OCI-M1 (cell line): ENCODE measurements around the gene LRRC3.
A peak's percentile ranks its signal among the peaks of the same experiment; 100 is the strongest.

Experiments
- DNase-seq: peaks from one replicate; lab custom pipeline; 2025; lab: John Stamatoyannopoulos, UW

The LRRC3 gene

DNA sequence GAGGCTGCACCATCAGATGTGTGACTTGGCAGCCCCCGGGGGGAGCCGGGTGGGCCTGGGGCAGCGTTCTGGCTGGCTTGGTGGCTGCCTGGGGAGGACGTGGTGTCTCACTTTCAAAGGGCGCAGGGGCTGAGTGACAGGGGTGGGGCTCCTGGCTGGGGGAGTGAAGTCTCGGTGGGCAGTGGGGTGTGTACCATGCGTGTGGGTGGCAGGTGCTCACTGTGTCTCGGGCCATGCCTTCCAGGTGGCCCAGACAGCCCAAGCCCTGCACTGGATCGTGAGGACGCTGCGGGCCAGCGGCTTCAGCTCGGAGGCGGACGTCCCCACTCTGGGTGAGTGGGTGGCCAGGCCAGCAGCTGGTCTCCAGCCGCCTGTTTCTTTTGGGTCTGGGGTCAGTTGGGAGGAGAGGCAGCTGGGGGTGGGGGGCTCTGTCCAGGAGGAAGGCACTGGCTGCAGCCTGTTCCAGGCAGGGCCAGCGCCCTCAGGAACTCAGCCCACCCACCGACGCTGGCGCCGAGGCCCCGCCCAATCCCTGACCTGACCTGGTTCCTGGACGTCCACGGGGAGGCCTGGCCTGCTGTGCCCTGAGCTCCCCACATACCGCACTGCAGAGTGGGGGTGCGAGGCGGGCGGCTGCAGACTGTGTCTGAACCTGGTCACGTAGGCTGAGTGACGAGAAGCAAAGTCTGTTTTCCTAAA lies 30.6 kb upstream of the LRRC3 start:
- no peak for DNase-seq

DNA sequence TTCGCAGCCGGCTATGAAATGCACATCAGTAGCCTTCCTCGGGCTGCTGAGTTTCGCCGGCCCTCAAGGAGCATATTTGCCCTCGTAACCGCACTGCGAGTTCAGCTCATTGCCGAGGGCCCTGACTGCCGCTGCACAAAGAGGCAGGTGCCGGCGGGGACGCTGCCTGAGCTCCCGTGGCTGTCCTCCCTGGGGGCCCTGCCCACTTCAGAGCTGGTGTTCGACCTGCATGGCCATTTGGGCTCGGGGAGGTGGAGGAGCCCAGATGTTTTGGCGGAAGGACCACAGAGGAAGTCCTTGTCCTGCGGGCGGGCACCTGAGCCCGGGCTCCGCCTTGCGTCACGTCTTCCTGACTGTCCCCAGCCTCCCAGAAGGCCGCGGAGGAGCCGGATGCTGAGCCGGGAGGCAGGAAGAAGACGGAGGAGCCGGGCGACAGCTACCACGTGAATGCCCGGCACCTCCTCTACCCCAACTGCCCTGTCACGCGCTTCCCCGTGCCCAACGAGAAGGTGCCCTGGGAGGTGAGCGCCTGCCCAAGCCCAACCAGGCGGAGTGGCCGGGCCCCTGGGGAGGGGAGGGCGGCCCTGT lies 29.9 kb upstream of the LRRC3 start:
- no peak for DNase-seq

DNA sequence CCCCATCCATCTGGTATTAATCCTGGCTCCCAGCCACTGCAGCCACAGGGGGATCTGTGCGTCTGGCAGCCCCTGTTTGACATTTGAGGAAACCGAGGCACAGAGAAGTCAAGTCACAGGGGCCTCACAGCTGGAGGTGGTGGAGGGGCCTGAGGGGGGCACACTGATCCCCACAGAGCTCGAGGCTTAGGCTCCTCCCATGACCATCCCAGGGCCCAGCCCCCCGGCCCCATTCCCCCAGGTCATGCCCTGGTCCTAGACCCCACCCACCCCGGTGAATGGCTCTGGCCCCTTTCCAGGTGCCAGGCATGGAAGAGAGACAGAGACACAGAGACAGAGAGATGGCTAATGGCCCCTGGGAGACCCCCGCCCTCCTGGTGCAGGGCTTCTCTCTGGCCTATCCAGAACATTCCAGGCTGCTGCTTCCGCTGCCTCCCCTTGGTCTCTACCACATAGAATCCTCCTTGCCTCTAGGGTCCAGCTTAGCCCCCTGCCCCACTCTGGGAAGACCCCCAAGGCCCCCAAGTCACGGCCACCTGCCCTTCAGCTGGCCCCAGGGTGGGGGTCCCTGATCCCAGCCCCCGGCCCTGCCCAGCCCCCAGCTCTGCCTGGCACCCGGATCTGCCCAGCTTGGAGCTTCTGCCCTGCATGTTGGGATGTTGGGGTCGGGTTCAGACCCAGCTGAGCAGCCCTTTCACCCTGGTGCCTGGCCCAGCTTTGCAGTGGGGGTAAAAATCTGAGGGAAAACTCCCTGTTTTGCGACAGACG lies 29.2 kb upstream of the LRRC3 start:
- DNase-seq: no peak

DNA sequence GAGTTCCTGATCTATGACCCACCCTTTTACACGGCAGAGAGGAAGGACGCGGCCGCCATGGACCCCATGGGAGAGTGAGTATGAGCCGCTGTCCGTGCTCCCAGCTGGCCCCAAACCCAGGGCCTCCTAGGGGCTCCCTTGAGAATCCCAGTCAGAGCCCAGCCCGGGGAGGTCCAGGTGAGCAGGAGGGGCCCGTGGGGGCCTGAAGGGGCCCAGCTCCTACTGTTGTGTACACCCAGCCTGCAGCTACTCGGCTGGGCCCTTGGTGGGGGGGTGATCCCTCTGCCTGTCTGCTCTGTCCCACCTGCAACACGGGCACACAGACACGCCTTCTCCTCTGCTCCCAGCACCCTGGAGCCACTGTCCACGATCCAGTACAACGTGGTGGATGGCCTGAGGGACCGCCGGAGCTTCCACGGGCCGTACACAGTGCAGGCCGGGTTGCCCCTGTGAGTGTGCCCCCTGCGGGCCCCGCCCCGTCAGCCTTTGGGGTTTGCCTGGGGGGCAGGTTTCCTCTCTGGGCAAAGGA lies 28.6 kb upstream of the LRRC3 start:
- DNase-seq: no peak

DNA sequence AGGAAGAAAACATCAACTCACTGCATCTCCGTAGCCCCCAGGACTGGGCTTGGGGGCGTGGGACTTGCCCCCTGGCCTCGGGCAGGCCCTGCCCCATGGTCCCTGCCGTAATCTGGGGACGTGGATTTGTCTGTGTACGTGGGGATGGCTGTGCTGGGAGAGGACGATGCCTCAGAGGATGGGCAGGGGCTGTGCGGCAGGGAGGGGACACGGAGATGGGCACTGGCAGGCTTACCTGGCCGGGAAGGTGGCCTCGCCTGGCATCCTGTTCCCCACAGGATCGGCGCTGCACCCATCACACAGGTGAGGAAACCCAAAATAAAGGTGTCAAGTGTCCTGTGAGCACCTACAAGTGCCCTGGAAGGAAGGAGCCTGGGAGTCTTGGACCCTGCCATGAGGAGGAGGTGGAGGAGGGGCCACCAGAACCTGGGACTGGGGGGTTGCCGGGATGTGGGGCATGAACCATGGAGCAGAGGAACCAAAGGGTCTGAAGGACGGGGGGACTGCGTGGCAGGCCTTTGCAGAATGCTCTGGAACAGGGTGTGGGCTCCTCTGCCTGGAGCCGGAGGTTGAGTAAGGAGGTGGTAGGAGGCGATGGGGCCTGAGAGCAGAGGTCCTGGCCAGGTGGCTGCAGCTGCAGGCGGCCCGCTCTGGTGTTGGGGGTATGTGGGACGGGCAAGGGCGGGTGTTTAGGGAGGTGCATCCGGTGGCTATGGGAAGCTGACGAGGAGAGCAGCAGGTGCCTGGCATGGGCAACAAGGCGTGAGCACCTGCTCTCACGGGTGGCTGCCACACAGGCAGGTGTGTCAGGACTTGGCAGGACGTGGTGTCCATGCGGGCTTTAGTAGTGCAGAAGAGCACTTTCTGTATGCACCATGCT lies 27.8 kb upstream of the LRRC3 start:
- no peak for DNase-seq

DNA sequence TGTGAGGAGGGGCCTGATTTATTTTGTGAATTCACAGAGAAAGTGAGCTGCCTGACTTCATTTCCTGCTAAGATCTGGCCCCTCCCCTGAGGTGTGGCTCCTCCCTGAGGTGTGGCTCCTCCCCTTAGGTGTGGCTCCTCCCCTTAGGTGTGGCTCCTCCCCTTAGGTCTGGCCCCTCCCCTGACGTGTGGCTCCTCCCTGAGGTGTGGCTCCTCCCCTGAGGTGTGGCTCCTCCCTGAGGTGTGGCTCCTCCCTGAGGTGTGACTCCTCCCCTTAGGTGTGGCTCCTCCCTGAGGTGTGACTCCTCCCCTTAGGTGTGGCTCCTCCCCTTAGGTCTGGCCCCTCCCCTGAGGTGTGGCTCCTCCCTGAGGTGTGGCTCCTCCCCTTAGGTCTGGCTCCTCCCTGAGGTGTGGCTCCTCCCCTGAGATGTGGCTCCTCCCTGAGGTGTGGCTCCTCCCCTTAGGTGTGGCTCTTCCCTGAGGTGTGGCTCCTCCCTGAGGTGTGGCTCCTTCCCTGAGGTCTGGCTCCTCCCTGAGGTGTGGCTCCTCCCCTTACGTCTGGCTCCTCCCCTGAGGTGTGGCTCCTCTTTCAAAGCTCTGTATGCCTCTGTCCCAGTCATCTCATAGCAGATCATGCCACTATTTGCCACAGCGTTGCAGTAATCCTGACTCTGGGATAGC lies 26.9 kb upstream of the LRRC3 start:
- DNase-seq: peak; percentile 68

DNA sequence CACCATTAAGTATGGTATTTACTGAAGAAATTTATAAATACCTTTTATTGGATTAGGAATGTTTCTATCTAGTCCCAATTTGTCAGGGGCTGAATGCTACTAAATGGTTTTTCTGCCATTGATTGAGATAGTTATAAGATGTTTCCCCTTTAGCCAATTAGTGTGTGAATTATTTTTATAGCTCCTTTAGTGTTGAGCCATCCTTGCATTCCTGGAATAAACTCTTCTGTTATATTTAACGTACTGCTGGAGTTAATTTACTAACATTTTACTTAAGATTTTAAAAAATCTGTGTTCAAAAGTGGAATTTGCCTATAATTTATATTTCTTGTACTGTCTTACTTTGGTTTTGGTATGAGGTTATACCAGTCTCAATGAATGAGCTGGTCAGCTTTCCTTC lies 25.4 kb upstream of the LRRC3 start:
- DNase-seq: peak; percentile 22

DNA sequence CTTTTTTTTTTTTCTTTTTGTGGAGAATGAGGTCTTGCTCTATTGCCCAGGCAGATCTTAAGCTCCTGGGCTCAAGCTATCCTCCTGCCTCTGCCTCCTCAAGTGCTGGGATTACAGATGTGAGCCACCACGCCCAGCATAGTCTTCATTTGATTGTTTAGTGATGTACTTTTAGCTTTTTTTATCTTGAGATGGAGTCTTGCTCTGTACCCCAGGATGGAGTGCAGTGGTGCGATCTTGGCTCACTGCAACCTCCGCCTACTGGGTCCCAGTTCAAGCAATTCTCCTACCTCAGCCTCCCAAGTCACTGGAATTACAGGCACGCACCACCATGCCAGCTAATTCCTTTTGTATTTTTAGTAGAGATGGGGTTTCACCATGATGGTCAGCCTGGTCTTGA lies 24.0 kb upstream of the LRRC3 start:
- no peak for DNase-seq

DNA sequence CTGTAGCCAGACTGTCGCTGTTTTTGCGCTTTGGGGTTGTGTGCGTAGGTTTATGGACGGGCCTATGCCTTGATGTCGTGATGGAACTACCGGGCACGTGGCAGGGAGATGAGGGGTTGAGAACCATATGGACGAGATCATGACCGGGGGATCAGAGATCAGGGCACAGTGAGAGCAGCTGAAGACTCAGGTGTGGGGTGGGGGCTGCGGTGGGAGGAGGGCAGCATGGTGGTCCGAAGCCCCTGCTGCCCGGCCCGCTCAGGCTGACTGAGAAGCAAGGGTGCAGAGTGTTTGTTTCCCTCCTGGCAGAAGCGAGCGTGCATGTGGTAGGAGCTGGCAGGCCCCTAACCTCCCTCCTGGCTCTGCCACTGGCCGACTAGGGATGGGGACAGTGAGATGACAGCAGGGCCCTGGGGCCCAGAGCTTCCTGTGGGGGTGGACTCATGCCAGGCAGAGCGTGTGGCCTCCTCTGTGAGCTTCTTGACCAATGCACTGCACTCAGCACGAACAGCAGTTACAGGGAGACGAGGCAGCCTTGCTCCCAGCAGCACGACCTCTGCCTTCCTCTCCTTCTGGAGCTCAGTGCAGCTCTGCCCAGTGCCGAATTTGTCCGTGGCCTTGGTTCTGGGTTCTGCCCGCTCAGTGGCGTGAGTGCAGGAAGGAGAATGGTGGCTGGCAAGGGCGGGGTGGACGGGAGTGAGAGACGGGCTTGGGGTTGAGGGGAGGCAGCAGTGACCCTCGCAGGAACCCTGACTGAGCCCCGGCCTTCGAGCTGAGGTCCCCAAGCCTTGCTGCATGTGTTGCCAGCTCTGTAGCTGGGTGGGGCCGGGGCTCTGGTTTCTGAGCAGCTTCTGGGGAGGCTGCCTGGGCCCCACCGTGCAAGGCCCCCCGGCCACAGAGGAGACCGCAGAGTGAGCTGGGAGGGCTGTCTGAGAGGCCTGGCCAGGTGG lies 22.2 kb upstream of the LRRC3 start:
- DNase-seq: no peak

DNA sequence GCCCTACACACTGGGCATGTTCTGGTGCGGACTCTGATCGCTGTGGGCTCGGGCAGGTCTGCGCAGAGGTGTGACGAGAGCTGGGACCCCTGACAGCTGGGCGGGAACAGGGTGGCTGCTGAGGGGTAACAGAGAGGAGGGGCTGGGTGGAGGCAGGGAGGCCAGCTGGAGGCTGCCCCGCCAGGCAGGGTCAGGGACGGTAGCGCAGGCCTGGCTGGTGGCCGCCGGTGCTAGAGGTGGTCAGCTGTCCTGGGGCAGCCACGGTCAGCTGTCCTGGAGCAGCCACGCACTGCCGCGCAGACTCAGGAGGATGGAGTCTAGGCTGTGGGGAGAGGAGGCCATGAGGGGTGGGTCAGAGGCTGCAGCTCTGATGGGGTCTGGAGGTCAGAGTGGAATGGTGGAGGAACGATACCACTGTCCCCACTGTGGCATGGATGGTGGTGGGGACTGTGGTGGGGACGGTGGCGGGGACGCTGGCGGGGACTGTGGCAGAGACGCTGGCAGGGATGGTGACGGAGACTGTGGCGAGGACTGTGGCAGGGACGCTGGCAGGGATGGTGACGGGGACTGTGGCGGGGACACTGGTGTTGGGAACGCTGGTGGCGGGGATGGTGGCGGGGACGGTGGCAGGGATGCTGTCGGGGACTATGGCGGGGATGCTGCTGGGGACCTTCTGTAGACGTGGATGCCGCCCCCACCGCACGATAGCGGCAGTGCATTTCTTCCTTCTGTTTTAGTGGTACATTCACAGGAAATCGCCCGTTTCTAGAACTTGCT lies 21.3 kb upstream of the LRRC3 start:
- no peak for DNase-seq

DNA sequence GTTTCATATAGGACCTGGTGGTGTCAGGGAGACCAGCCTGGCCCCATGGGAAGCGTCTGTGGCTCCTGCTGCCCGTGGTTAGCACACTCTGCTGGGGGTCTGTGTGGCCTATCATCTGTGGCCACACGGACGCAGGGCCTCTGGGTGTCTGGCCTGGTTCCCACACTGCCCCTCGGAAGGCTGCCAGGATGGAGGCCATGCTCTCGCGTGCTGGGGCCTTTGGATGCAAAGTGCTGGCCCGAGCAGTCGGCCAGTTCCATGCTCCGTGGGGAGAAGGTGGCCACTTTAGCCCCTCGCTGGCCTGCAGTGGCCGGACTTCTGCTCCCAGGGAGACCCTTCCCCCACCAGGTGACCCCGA lies 20.8 kb upstream of the LRRC3 start:
- DNase-seq: no peak

DNA sequence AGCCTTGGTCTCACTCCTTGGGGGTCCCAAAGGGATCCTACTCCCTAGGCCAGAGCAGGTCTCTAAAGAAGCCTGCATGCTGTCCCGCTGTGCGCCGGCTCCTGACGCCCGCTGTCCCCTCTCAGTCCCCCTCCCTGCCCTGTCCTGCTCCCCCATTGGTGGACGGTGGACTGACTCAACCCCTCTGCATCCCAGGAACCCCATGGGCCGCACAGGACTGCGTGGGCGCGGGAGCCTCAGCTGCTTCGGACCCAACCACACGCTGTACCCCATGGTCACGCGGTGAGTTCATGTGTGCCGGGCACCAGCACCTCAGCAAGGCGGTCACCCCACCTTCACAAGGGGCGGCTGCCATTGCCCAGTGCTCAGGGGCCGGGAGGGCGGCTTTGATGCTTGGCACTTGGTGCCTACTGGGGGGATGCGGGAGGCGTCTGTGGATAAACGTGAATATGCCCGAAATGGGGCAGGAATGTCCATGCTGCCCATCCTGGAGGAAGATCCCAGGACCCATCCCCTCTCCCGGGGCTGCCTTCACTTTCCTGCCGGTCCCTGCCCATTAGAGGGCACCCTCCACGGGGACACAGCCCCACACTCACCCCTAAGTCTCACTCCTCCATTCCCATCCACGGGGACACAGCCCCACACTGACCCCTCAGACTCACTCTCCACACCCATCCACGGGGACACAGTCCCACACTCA lies 20.2 kb upstream of the LRRC3 start:
- DNase-seq: no peak

DNA sequence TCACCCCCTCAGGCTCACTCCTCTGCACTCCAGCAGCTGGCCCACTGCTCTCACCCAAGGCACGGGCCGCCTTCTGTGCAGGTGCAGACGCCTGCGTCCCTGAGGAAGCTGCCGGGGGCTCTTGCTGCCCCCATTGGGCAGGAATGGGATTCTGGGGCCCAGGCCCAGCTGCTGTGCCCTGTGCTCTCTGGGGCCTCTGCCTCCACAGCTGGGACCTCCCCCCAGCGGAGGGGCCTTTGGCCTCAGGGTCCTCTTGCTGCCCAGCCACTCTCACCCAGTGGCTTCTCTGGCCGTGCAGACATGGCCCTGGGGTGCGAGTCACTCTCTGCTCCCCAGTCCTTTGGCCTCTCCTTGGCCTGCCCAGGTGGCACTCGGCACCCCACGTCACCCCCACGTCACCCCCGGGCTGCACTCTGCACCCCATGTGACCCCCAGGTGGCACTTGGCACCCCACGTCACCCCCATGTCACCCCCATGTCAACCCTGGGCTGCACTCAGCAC lies 19.1 kb upstream of the LRRC3 start:
- no peak for DNase-seq

DNA sequence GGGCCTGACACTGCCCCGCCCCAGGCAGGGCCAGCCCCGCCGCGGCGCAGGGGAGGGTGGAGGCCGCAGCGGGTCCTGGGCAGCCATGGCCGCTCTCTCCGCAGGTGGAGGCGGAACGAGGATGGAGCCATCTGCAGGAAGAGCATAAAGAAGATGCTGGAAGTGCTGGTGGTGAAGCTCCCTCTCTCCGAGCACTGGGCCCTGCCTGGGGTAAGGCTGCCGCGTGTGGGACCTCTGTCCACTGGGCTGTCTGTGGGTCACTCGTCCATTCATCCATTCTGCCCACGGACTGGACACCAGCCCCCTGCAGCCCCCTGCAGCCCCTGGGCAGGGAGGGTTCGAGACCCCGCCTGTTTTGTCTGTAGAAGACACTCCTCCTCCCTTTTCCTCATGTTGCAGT lies 18.4 kb upstream of the LRRC3 start:
- no peak for DNase-seq

DNA sequence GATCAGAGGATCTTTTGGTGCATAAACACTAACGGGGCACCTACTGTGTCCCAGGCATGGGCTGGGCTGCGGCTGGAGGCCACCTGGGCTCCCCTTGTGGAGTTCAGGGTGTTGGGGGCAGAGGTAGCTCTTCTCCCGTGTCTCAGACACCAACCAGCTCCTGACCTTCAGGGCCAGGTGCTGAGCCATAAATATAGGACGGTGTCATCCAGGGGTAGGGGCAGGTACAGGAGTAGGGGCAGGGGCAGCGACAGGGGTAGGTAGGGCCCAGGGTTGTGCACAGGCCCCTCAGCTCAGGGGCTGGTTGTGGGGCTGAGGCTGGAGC lies 18.0 kb upstream of the LRRC3 start:
- no peak for DNase-seq

DNA sequence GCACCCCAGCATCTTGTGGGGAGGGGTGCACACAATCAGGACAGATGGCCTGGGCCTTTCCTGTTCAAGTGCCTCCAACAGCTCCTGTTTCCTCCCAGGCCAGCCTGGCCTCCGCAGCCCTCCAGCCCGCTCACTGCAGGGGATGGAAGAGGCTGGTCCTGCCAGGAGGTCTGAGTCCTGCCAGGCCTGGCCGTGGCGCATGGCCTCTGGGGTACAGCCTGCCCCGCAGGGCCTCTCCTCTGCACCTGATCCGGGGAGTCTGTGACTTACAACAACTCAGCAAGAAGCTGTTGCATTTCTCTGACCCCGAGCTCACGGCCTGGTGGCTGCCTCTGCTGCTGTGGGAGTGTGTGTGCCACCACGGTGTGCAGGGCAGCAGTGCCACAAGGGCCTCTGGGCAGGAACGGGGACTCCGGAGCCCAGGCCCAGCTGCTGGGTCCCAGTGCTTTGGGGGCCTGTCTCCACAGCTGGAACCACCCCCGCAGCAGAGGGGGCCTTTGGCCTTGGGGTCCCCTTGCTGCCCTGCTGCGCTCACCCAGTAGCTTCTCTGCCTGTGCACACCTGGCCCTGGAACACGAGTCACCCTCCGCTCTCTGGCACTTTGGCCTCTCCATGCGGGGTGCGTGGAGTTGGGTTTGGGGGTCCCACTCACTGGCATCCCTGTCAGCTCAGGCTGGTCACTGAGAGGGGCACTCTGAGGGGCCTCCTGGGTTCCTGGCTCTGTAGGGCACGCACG lies 17.4 kb upstream of the LRRC3 start:
- no peak for DNase-seq

DNA sequence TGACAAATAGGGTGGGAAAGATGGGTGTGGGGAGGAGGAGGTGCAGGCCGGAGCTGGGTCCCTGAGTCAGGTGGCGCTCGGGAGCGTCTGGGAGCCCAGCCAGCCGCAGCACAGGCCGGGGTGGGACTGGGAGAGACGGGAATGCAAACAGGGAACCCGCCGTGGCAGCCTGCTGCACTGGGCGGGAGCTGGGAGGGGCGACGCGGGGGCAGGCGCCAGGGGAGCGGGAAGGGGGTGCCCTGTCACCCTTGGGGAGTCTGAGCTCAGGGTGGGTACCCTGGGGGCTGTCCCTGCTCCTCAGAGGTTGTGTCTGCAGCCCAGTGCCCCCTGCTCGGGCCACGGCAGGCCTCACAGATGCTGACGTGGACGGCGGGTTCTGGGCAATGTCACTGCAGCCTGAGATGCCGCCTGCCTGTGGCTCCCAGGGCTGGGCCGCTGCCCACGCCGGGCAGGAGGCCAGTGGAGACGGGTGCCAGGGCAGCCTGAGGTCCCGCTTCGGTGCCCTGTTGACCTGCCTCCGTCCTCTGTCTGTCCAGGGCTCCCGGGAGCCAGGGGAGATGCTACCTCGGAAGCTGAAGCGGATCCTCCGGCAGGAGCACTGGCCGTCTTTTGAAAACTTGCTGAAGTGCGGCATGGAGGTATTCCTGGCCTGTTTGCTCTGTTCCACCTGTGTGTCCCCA lies 16.6 kb upstream of the LRRC3 start:
- no peak for DNase-seq

DNA sequence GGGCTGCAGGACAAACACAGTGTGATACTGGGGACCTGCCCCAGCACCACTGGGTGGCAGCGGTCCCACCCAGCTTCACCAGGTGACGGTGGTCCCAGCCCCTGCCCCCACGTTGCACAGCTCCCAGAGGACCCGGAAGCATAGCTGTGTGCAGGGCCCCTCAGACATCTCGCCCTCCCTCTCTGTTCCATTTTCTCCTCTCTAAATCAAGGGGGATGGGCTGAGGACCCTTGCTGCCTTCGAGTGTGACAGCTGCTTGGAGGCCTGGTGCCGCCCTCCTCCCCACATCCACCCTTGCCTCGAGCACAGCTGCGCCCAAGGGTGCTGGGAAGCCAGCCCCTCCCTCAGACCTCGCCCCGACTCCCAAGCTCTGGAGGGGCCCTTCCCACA lies 16.1 kb upstream of the LRRC3 start:
- no peak for DNase-seq
